Astrocyte of the cerebellum (primary cell): ENCODE measurements around the gene POLN.

Experiments used
- DNase-seq: peaks from one replicate; pipeline ENCODE4 v3.0.0-alpha.2; 2011; ENCODE audit warnings: low read depth
- H3K4me3 ChIP-seq: 2 replicates; pipeline ENCODE4 v1.5.1; 2011; ENCODE audit warnings: mild to moderate bottlenecking, low read depth, low read length, moderate library complexity
- CTCF ChIP-seq: IDR thresholded peaks from 2 replicates; pipeline ENCODE4 v1.5.1; 2012; ENCODE audit warnings: low read length, low read depth, moderate library complexity, mild to moderate bottlenecking; ENCODE audit errors: missing control alignments
- in situ Hi-C: cut with HindIII; loops from 2 replicates; pipeline ENCODE4 v1.10.0; 2017; ENCODE audit warnings: low sequenced_read_pairs

The POLN gene

GRCh38 chr4:2186865-2187172 lies 55.1 kb downstream of the POLN start:
- TF ChIP-seq CTCF = no peak
- no peak for DNase-seq
- in situ Hi-C loops = no loop called here
- H3K4me3 ChIP-seq = no peak overlapping the region

GRCh38 chr4:2186133-2186864 lies 55.6 kb downstream of the POLN start:
- TF ChIP-seq CTCF = peak; percentile 61

GRCh38 chr4:2183394-2183793 lies 58.5 kb downstream of the POLN start:
- TF ChIP-seq CTCF = no peak
- DNase-seq = no peak
- in situ Hi-C loops = no loop called here
- H3K4me3 ChIP-seq = no peak overlapping the region

More at GRCh38 chr4:2186133-2186864, 55.6 kb downstream of the POLN start:
- DNase-seq = peak; percentile 6
- no peak overlapping the region for H3K4me3 ChIP-seq
- in situ Hi-C loops = no loop called here

- H3K4me3 ChIP-seq = no peak overlapping the region
- no peak for DNase-seq
- no peak for TF ChIP-seq CTCF
- in situ Hi-C loops = no loop called here
Measured at GRCh38 chr4:2182994-2183393, 58.9 kb downstream of the POLN start.

- in situ Hi-C loops = no loop called here
Measured at GRCh38 chr4:2180410-2180809, 61.5 kb downstream of the POLN start.

GRCh38 chr4:2179717-2180116 lies 62.2 kb downstream of the POLN start:
- in situ Hi-C loops = loop anchor here (5.0 kb wide), 1 partner anchor 42 kb away; no protein-coding TSS in a partner anchor
- DNase-seq = no peak

More at GRCh38 chr4:2180410-2180809, 61.5 kb downstream of the POLN start:
- H3K4me3 ChIP-seq = no peak overlapping the region
- no peak for DNase-seq
- TF ChIP-seq CTCF = no peak

More at GRCh38 chr4:2179717-2180116, 62.2 kb downstream of the POLN start:
- H3K4me3 ChIP-seq = no peak overlapping the region
- TF ChIP-seq CTCF = no peak
